Measurements from ENCODE around the gene PIGB.
"Not testable (repeated sequence)": the region's sequence is repeated elsewhere in the genome, so short reads cannot be mapped to it uniquely, and the experiment has no call there.

PIGB gene

GRCh38 chr15:55379095-55379494 is 60.1 kb downstream of the PIGB start:
- Histone ChIP-seq H3K27ac (no peak overlapping the region), H3K4me3 (no peak overlapping the region)
- TF ChIP-seq, protein P1, sequence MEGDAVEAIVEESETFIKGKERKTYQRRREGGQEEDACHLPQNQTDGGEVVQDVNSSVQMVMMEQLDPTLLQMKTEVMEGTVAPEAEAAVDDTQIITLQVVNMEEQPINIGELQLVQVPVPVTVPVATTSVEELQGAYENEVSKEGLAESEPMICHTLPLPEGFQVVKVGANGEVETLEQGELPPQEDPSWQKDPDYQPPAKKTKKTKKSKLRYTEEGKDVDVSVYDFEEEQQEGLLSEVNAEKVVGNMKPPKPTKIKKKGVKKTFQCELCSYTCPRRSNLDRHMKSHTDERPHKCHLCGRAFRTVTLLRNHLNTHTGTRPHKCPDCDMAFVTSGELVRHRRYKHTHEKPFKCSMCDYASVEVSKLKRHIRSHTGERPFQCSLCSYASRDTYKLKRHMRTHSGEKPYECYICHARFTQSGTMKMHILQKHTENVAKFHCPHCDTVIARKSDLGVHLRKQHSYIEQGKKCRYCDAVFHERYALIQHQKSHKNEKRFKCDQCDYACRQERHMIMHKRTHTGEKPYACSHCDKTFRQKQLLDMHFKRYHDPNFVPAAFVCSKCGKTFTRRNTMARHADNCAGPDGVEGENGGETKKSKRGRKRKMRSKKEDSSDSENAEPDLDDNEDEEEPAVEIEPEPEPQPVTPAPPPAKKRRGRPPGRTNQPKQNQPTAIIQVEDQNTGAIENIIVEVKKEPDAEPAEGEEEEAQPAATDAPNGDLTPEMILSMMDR (IDR thresholded peaks at IDR 0.05), result no peak
- no peak for DNase-seq (ENCODE audit: low spot score)

DNA sequence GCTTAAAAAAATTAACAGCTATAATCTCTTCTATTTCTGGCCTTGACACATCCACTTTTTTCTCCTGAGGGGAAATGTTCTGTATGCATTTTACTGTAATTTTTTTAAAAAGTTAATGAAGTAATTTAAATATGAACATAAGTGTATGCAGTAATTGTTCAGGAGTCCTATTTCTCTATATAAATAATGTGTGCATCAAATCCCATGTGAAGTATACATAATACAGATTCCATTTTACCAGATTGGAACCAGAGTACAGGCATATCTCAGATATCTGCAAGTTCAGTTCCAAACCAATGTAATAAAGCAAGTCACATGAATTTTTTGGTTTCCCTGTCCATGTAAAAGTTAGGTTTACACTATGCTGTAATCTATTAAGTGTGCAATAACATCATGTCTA is 62.6 kb downstream of the PIGB start:
- H3K4me3 ChIP-seq, result no peak overlapping the region
- no peak overlapping the region for H3K27ac ChIP-seq
- TF ChIP-seq, protein P1 (IDR thresholded peaks at IDR 0.05), result no peak
- no peak for DNase-seq (ENCODE audit: low spot score)

- no peak overlapping the region for H3K4me3 ChIP-seq
- H3K27ac ChIP-seq, result no peak overlapping the region
- no peak for DNase-seq (ENCODE audit: low spot score)
- TF ChIP-seq, protein P1 (IDR thresholded peaks at IDR 0.05), result no peak
Measured at GRCh38 chr15:55383687-55384086, 64.7 kb downstream of the PIGB start.

DNA sequence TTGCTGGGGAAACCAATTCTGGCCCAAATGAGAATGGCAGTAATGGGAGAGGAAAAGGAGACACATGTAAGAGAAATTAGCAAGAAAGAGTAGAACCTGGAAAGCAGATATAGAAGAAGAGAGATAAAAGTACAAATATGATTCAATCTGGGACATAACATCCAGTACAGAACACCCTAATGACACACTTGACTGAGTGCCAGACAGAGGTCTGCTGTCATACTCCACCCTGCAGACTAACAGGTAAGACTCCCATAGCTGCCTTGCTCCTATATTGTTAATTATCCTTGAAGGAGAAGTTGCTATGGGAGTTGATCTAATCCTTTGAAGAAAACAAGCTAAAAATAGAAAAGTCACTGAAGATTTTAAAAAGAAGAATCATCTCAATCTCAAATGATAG is 68.0 kb downstream of the PIGB start:
- Histone ChIP-seq H3K27ac (no peak overlapping the region), H3K4me3 (no peak overlapping the region)
- TF ChIP-seq, protein P1 (IDR thresholded peaks at IDR 0.05), result no peak
- no peak for DNase-seq (ENCODE audit: low spot score)

GRCh38 chr15:55389264-55389607 is 70.2 kb downstream of the PIGB start:
- Histone ChIP-seq H3K4me3 (no peak overlapping the region), H3K27ac (no peak overlapping the region)
- DNase-seq (ENCODE audit: low spot score), result no peak
- TF ChIP-seq, protein P1 (IDR thresholded peaks at IDR 0.05), result no peak

DNA sequence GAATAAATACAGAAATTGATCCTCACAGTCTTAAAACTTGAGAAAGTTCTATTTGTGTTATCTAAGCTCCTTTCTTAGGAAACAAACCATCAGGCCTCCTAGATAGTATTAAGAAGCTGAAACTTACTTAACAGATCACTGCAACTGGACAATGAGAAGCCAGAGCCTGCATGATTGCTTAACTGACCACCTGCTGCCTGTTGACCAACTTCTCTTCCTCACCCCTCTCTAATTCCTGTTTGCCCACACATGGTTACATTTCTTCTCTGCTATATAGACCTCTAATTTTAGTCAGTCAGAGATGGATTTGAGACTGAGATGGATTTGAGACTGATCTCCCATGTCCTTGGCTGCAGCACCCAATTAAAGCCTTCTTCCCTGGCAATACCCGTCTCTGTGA is 75.7 kb downstream of the PIGB start:
- H3K4me3 ChIP-seq, result no peak overlapping the region
- no peak for DNase-seq (ENCODE audit: low spot score)
- TF ChIP-seq, protein P1 (IDR thresholded peaks at IDR 0.05), result no peak
- H3K27ac ChIP-seq, result no peak overlapping the region

DNA sequence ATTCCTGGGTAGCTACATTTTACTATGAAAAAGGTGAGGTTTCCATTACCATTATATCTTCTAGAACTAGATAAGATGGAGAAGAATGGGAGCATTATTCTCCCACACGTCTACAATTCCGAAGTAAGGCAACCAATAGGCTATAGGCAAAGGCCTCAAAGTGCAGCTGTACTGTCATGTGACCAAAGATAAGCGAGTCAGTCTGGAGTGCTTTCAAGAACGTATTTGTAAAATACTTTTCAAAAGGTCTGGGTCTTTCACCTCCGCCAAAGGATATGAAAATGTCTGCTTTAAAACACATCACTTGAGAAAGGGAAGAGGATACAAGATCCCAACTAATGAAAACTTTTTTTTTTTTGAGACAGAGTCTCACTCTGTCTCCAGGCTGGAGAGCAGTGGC is 79.2 kb downstream of the PIGB start:
- H3K4me3 ChIP-seq, result no peak overlapping the region
- no peak for DNase-seq (ENCODE audit: low spot score)
- TF ChIP-seq, protein P1 (IDR thresholded peaks at IDR 0.05), result no peak
- H3K27ac ChIP-seq, result no peak overlapping the region

- DNase-seq (ENCODE audit: low spot score); H3K4me3 ChIP-seq; H3K27ac ChIP-seq: not testable (repeated sequence)
Measured at GRCh38 chr15:55400050-55400449, 81.0 kb downstream of the PIGB start.
